Breast epithelium (tissue), 3 donors: ENCODE measurements around the gene C1RL.

Source experiments
- CTCF ChIP-seq, 3 donors: fragments of 450-650 bp; IDR thresholded peaks; one replicate each; pipeline ENCODE4 v1.5.1; 2016 to 2017; ENCODE audit warnings: antibody characterized with exemption in 3 of 3, mild to moderate bottlenecking in 3 of 3, moderate library complexity in 3 of 3
- POLR2A ChIP-seq: fragments of 450-650 bp; IDR thresholded peaks from one replicate; pipeline ENCODE4 v1.6.1; 2016; ENCODE audit warnings: antibody characterized with exemption, mild to moderate bottlenecking, moderate library complexity
- POLR2AphosphoS5 ChIP-seq, 3 donors: sonication (generic); formaldehyde crosslinking; IDR thresholded peaks; one replicate each; pipeline ENCODE4 v1.6.1; 2017; ENCODE audit warnings: antibody characterized with exemption in 3 of 3

DNA sequence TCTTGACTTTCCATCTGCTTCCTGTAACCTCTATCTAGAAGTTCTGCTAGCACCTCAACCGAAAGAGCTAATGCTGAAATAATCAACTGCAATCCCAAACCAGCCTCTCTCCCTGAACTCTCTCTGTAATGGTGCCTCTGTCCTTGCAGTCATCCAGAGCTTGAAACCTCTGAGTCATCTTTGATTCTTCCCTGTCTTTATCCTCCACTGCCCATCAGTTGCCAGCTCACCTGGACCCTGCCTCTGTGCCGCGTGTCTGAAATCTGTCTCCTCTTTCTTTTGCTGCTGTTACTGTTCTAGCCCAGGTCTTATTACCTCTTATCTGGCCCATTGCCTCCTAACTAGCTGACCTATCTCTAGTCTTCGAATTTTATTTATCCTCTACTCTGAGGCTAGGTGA is 36.7 kb upstream of the C1RL start:
- no peak for TF ChIP-seq CTCF (IDR thresholded peaks at IDR 0.05)
- no peak for TF ChIP-seq POLR2AphosphoS5 (IDR thresholded peaks at IDR 0.05)
- TF ChIP-seq POLR2A = no peak
